SK-N-DZ (cell line): Measurements from ENCODE around the gene NPFFR1.

Experiments used
- DNase-seq: peaks from one replicate; pipeline ENCODE4 v3.0.0-alpha.2; 2015; ENCODE audit warnings: low spot score

The NPFFR1 gene

GRCh38 chr10:70315815-70316214 is 32.0 kb upstream of the NPFFR1 start:
- DNase-seq: no peak

DNA sequence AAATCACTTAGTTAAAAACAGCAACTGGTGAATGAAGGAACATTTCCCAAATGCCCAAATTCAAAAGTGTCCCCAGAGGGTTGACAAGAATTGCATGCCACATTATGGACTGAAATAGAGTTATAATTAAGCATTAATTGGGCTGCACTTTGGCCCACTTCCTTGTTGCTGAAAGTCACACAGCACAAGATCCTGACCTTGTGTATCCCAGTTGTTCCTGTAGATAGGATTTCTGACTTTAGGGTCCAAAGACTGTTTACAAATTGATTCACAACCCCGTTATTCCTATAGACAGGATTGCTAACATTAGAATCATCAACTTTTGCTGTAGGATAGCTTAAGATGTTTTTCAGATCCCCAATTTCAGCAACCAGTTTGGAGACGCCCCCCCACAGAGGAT is 31.5 kb upstream of the NPFFR1 start:
- no peak for DNase-seq

DNA sequence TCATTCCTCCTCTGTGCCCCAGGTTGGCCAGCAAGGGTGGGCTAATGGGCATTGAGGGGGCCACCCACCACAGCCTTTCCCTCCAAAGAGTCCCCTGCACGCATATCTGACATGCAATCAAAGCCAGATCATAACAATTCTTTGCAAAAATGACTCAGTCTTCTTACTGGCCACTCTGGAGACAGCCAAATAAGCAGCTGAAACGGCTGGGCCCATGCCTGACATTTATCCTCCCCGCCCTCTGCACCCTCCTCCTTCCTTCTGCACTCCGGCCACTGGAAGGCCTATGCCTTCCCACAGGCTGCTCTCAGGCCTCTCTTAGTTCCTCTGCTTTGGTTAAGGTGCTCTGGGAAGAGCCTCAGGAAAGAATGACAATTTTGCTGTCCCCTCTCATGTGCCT is 29.2 kb upstream of the NPFFR1 start:
- no peak for DNase-seq

- DNase-seq: no peak
Observed at GRCh38 chr10:70312249-70312648, 28.4 kb upstream of the NPFFR1 start.

- no peak for DNase-seq
Observed at GRCh38 chr10:70311698-70312097, 27.9 kb upstream of the NPFFR1 start.

DNA sequence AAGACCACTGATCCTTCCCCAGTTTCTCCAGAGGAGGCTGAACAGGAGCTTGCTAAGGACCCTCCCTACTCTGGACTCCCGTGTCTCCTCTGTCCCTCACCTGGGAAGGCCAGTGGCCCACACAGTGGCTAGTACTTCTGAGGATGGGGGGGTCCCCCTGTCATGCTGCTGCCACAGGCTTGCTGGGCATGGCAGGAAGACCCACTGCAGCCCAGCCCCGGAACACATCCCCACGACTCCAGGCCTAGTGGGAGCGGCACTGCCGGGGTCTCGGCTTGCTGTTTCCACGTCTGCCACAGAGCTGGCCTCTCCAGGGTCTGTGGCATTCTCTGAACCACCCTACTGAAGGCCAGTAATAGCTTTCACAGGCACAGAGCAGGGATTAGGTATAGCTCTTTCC is 25.9 kb upstream of the NPFFR1 start:
- DNase-seq: no peak

DNA sequence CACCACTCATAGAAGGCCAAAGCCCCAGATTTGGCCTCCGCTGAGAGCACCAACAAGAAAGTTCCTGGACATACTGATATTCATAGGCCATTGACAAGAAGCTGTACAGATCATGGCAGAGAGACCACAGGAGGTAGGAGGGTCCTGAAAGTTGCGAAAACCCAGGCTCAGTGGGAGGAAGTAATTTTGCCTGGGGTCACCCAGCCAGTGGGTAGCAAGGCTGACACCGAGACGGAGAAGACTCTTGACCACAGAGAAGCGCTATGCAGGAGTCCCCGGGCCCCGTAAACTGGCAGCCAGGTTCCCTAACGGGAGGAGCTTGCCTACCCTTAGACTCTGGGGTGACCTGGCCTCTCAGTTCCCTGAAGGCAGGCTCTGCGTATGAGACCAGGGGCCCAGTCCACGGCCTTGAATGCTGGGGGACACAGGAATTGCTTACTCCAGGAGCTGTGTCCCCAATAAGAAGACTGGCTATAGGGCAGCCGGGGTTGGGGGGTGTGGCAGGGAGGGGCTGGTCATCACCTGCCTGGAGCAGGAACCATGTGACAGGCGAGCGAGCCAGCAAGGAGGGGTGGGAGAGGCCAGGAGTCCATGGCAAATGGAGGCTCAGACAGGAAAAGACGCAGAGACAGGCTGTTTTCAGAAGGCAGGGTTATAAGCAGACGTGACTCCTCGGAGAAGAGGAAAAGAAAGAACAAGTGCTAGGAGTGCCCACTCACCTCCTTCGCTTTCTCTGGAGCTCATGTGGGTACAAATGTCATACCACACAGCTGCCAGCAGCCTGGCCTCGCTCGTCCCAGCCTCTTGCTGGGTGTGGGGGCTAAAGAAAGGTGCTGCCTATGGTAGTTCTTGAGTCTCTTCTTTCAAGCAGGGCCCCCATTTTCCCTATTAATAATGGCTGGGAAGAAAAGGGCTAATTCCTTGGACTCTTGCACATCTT is 24.6 kb upstream of the NPFFR1 start:
- DNase-seq: no peak

GRCh38 chr10:70306886-70307520 is 23.2 kb upstream of the NPFFR1 start:
- DNase-seq: no peak

DNA sequence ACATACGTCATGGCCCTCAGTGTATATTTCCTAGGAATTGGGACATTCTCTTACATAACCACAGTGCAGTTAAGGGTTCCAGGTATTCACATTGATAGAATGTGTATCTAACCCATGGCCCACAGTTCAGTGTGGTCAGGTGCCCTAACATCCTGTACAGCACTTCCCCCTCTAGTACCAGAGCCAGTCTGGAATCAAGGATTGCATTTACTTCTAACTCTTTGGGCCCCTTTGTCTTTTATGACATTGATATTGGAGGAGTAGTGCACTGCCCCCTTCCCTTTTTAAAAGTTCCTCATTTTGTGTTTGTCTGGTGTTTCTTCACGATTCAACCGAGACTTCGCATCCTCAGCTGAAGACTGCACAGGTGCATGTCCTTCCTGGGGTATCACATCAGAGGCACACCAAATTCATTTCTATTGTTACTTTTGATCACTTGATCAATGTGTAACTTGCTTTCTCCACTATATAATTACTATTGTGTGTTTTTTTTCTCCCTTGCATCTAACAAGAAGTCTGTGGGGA is 22.4 kb upstream of the NPFFR1 start:
- DNase-seq: no peak

DNA sequence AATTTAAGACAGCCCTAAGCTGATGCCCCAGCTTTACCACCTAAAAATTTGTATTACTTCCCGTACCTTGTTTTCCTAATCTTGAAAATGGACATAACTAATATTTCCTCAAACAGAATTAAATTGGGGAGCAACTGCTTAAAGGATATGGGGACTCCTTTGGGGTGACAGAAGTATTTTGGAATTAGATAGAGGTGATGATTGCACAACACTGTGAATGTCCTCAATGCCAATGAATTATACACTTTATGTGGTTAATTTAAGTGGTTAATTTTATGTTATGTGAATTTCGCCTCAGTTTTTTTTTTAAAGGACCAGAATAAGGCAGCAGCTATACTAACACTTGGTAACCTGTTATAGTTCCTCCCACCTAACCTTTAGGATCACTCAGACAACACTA is 19.9 kb upstream of the NPFFR1 start:
- DNase-seq: no peak

- no peak for DNase-seq
Observed at GRCh38 chr10:70302292-70302691, 18.5 kb upstream of the NPFFR1 start.

- no peak for DNase-seq
Observed at GRCh38 chr10:70300908-70301597, 17.2 kb upstream of the NPFFR1 start.

DNA sequence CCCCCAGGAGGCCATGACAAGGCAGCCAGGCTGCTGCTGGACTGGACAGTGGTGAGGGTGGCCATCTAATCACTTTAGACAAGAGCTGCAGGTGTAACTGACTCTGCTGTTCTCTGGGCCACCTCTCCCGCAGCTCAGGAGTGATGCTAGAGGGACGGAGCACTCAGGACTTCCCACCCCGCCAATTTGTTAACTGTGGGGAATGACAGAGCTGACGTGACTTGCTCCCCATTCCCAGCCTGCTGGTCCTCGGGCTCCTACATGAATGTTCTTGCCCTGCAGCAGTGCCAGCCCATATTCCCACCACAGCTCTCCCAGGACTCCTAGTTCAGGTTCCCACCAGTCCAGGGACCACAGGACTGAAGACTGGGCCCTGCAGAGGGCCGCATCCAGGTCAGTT is 16.7 kb upstream of the NPFFR1 start:
- DNase-seq: no peak

GRCh38 chr10:70299876-70300275 is 16.1 kb upstream of the NPFFR1 start:
- DNase-seq: no peak

- DNase-seq: no peak
Observed at GRCh38 chr10:70298393-70298792, 14.6 kb upstream of the NPFFR1 start.

DNA sequence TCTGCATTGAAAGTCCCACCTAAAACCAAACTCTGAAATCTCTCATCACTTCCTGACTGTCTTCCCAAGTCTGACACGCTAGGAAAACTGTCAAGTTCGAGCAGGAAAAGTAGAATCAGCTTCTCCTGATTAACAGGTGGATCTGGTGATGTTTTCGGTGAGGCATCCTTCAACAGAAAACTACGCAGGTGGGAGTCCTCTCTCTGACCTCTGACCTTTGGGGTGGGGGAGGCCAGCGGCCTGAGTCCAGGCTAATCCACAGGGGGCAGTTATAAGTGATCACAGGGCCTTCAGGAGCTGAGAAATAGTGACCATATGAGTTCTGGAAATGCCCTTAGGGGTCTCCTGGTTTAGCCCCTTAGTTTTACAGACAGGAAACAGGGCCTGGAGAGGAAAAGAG is 13.4 kb upstream of the NPFFR1 start:
- DNase-seq: no peak

- no peak for DNase-seq
Observed at GRCh38 chr10:70296406-70296899, 12.6 kb upstream of the NPFFR1 start.

- no peak for DNase-seq
Observed at GRCh38 chr10:70295926-70296325, 12.1 kb upstream of the NPFFR1 start.

DNA sequence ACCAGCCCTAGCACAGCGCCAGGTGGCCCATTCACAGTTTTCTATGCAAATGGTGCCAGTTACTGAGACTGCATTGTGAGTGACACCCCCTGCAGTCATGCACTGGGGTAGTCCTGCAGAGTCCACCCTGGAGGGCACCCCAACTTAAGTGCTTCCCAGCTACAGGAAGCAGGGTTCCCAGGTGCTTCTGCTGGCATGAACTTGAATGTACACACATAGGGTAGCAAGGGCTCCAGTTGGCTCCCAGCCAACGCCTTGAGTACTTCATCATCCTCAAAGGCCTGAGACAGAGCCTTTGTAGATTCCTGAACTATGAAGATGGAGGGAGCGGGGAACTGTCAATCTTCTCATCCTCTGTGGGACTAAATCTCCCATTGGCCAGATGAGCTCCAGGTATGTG is 11.5 kb upstream of the NPFFR1 start:
- no peak for DNase-seq

GRCh38 chr10:70293169-70293843 is 9.5 kb upstream of the NPFFR1 start:
- no peak for DNase-seq

DNA sequence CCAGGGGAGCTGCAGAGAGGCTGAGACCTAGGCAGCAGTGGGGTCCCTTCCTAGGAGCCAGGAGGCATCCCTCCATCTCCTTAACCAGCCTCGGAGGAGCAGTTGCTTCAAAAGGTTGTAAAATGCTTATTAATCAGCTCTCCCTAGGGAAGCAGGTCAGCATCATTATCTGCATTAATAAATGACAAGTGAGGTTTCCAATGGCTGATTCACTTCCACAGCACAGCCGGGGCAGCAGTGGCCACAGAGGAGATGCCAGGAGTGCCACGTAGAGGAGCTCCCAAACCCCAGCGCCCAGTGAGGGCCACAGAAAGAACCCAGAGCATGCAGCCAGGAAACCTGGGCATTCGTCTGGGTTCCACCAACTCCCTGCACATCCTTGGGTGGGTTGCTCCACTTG is 8.2 kb upstream of the NPFFR1 start:
- DNase-seq: no peak

DNA sequence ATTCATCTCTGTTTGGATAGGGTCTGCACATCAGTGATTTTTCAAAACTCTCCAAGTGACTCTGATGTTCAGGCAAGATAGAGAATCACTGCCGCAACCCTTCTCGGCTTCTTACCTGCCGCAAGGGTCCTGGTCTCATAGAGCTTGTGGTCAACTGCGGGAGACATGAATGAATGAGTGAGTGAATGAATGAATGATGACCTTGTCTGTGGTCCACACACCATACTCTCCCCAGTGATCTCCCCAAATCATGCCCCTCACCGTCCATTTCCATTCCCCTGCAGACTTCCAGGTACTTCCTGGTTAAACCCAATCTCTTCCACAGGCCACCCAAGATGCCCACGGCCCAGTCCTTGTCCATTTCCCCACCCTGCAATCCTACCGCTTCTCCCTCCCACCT is 5.9 kb upstream of the NPFFR1 start:
- no peak for DNase-seq
